ENCODE data around the gene TNS3. TPM values are rescaled to one million over a fixed set of nuclear protein-coding genes. Genes with fewer than 3 reads are reported as not detected.

The TNS3 gene
- polyA plus RNA-seq, 1 donor from 2014 or later: 12.5 TPM

DNA sequence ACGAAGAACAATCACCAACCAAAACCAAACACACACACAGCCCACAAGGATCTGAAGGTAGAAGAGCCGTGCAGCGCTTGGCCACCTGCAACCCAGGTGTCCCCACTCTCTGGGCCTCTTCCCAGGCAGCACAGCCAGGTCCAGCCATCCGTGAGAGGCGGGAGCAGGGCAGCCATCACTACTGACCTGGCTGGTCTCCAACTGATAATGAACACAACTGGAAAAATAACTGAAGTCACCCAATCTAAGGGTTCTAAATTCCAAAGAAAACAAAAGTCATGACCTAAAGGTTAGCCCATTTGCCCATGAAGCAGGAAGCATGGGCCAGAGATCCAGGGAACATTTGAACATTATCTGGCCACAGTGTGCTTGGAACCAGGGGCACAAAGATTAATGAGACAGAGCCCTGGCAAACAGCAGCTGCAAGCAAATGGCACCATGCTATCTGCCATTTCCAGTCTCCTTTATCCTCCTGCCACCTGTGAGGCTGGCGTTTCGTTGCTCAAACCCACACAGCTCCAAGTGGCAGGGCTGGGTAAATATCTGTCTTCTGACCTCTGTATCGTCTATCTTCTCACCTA lies 207.9 kb downstream of the TNS3 start:
- Mint-ChIP-seq H3K27ac (peak overlapping the region in 1 of 3 donors; percentile 91), H3K4me1 (peaks cover 0 to 2% (median 0%) of the 10 kb centered on the region in 3 donors), H3K36me3 (peaks cover 6% of the 10 kb centered on the region), H3K4me3 (no peak overlapping the region), H3K27me3 (no peaks in the 10 kb centered on the region), H3K9me3 (no peaks in the 10 kb centered on the region)

DNA sequence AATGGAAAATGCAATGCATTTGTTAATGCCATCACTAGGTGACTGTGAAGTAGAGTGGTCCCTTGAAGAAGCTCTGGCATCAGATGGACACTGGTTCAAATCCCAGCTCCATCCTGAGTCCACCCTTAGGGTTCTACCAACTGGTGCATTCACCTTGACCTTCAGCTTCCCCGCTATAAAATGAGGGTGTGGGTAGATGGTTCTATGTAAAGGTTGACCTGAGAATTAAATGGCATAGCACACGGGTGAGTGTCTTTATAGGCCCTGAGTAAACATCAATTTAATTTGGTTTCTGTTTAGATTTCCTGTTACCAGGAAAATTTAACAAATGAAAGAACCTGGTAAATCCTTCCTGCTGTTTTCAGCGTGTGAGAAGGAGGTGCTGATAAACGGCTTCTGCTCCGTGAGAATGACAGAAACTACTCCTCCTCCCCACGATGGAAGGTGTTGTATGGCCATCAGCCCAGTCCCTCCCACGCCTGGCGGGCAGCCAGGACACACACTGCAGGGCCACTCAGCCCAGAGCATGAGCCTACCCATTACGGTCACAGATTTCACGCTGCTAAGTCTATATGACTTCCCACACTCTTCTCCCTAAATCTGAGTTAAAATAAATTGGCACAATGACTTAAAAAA lies 210.1 kb downstream of the TNS3 start:
- Mint-ChIP-seq H3K9me3 (no peaks in the 10 kb centered on the region), H3K27ac (peak overlapping the region in 1 of 3 donors; percentile 51), H3K27me3 (no peaks in the 10 kb centered on the region), H3K4me3 (no peak overlapping the region), H3K4me1 (peaks cover 0 to 5% (median 2%) of the 10 kb centered on the region in 3 donors), H3K36me3 (peaks cover 9% of the 10 kb centered on the region)

DNA sequence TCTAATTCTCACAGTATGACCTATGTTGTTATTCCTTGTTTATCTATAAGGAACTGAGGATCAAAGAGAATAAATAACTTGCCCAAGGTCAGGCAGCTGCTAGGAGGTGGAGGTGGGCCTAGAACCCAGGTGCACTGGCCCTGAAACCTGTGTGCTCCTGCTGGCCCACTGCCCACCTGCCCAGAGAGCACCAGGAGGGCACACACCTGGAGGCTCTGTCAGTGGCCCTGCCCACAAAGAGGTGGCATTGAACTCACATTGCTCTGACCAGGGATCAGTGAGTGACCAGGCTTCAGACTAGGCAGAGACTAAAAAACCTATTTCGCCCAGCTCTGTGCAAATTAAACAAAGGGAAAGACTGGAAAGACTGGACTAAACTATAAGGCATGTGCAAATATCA lies 210.6 kb downstream of the TNS3 start:
- H3K9me3 Mint-ChIP-seq: no peaks in the 10 kb centered on the region
- no peak overlapping the region for H3K4me3 Mint-ChIP-seq
- H3K4me1 Mint-ChIP-seq: peaks cover 0 to 5% (median 0%) of the 10 kb centered on the region in 3 donors
- H3K27ac Mint-ChIP-seq: no peak overlapping the region
- peaks cover 9% of the 10 kb centered on the region for H3K36me3 Mint-ChIP-seq
- H3K27me3 Mint-ChIP-seq: no peaks in the 10 kb centered on the region

DNA sequence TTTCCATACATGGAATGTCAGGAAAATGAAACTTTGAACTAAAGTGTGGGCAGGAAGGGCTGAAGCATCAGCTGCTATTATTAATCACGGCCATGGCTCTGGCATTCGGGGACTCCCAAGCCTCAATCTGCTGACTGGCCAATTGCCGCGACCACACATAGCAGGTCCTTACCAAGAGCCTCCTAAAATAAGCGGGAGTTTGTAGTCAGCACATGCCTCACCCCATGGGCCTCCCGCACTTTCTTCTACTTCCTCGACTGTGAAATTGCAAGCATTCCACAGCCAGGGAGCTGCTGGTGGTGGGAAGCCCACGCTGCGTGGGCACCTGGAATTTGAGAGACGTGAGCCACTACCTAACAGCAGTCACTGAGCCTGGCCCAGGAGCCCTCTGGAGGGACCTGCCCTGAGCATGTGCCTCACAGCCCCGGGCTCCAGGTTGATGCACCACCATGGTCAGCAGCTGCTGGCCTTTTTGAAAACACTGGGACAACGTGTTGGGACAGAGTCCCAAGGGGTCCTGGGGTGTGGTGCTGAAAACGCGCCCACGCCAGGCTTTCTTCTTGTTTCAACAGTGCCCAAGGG lies 211.4 kb downstream of the TNS3 start:
- Mint-ChIP-seq H3K27me3 (no peaks in the 10 kb centered on the region), H3K4me1 (peaks cover 0 to 5% (median 0%) of the 10 kb centered on the region in 3 donors), H3K27ac (no peak overlapping the region), H3K4me3 (no peak overlapping the region), H3K9me3 (no peaks in the 10 kb centered on the region), H3K36me3 (peaks cover 9% of the 10 kb centered on the region)

DNA sequence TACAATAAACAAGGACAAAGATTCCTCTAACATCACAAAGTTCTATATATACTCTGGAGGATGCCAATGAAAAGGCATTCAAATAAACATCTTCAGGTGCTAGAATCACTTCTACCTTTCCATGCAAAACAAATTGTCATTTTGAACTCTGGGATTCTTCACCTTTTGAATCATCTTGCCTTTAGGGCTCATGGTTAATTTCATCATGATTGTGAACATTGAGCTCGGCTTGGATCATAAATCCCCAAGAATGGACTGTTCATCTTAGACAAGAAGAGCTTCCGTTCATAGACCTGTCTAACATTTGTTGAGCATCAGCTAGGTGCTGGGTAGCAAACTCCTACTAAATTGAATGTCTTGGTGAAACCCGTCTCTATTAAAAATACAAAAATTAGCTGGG lies 212.2 kb downstream of the TNS3 start:
- Mint-ChIP-seq H3K27ac (no peak overlapping the region), H3K36me3 (peaks cover 9% of the 10 kb centered on the region)

DNA sequence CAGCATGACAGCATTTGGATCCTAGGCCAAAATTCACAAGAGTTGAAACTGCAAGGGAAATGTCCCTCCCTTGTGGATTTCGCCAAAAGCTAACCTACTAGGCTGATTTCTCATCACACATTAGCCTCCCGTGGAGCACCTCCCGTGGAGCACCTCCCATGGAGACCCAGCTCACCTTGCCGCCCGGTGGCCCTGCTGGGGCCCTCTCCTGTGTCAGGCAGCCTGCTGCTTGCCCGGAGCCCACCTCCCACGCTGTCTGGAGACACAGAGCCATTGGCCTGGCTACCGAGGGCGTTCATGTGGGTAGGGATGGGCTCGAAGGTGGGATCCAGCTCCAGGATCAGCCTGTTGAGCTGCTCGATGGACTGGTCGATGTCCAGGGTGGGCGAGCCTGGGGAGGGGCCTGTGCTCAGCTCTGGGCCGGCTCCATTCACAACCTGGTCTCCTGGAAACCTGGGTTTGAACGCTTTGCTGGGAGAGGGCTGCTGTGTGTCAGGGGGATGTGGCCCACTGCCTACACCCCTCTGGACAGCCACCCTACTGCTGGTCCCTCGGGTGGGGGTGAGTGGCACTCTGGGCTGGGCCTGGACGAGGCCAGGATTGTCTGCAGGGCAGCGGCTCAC lies 213.6 kb downstream of the TNS3 start:
- Mint-ChIP-seq H3K27ac (no peak overlapping the region), H3K4me1 (peaks cover 0 to 5% (median 0%) of the 10 kb centered on the region in 3 donors), H3K36me3 (peaks cover 11% of the 10 kb centered on the region), H3K27me3 (no peaks in the 10 kb centered on the region), H3K9me3 (no peaks in the 10 kb centered on the region), H3K4me3 (no peak overlapping the region)

More for the DNA sequence above, 212.2 kb downstream of the TNS3 start:
- H3K9me3 Mint-ChIP-seq: no peaks in the 10 kb centered on the region
- peaks cover 0 to 5% (median 0%) of the 10 kb centered on the region in 3 donors for H3K4me1 Mint-ChIP-seq
- no peak overlapping the region for H3K4me3 Mint-ChIP-seq
- H3K27me3 Mint-ChIP-seq: no peaks in the 10 kb centered on the region

DNA sequence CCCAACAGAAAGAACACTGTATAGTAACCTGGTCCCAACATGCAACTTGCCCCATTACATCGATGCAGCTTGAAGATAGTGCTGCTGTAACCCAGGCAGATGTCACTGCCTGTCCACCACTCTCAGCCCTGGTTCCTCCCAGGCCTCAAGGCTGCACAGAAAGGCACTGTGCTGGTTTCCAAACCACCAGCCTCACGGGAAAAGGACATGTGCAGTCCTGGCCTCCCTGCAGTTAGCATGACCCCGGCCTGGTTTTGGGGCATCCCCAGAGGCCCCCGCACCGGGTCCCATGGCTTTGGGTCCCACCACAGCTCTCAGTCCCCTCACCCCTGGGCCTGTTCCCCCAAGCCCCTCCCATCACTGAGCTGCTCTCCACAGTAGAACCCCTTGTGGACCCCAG lies 214.5 kb downstream of the TNS3 start:
- Mint-ChIP-seq H3K27ac (peak overlapping the region in 2 of 3 donors; percentile 39 to 45), H3K9me3 (no peaks in the 10 kb centered on the region), H3K27me3 (no peaks in the 10 kb centered on the region), H3K4me1 (peaks cover 0 to 5% (median 0%) of the 10 kb centered on the region in 3 donors), H3K4me3 (peak overlapping the region in 2 of 4 donors; percentile 9 to 71), H3K36me3 (peaks cover 11% of the 10 kb centered on the region)

DNA sequence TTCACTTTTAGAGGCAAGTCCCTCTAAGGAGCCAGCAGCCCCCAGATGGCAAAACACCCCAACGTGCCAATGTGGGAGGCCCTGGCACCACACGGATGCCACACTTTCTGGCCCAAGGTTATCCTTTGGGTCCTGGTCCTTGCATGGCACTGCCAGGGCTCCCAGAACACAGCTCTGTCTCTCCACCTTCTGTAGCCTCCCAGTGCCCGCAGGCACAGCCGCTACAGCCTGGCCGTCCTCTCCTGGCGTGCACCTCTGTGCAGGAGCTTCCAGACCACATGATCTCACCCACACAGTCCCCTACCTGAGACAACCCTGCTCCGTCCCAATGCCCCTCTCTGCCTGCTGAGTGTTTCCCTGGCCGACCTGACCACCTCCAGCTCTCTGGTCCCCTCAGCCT lies 215.0 kb downstream of the TNS3 start:
- Mint-ChIP-seq H3K36me3 (peaks cover 9% of the 10 kb centered on the region), H3K27ac (peak overlapping the region in 2 of 3 donors; percentile 39 to 45), H3K4me3 (peak overlapping the region in 2 of 4 donors; percentile 9 to 71), H3K27me3 (no peaks in the 10 kb centered on the region), H3K4me1 (peaks cover 0 to 5% (median 0%) of the 10 kb centered on the region in 3 donors), H3K9me3 (no peaks in the 10 kb centered on the region)

DNA sequence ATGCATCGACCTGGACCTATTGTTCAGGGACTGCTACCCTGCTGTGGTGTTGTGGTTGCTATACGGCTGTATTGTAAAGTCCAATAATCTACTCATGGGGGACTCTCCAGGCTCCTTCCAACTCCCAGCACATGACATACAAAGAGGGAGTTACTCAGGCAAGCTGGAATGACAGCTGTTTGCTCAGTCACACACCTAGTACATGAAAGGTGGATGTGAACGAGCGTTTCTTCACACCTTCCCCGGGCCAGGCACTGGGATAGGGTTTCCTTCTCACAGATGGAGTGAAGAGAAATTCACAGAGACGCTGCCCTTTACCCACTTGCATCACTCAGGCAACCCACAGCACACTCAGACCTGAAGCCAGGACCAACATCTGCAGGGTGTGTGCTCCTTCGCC lies 215.7 kb downstream of the TNS3 start:
- Mint-ChIP-seq H3K9me3 (no peaks in the 10 kb centered on the region), H3K4me3 (no peak overlapping the region), H3K27me3 (no peaks in the 10 kb centered on the region), H3K36me3 (peaks cover 9% of the 10 kb centered on the region), H3K27ac (no peak overlapping the region), H3K4me1 (peaks cover 0 to 5% (median 0%) of the 10 kb centered on the region in 3 donors)

DNA sequence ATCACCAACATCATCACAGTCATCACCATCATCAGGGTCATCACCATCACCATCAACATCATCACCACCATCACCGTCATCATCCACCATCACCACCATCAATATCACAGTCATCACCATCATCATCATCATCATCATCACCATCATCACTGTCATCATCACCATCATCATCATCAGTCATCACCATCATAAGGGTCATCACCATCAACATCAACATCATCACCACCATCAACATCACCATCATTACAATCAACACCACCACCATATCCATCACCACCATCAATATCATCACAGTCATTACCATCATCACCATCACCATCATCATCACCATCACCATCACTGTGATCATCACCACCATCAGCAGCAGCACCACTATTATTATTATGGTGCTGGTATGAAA lies 218.9 kb downstream of the TNS3 start:
- Mint-ChIP-seq H3K9me3 (no peaks in the 10 kb centered on the region), H3K36me3 (peaks cover 7% of the 10 kb centered on the region), H3K4me3 (no peak overlapping the region), H3K27ac (no peak overlapping the region), H3K4me1 (peaks cover 0 to 5% (median 0%) of the 10 kb centered on the region in 3 donors), H3K27me3 (no peaks in the 10 kb centered on the region)

DNA sequence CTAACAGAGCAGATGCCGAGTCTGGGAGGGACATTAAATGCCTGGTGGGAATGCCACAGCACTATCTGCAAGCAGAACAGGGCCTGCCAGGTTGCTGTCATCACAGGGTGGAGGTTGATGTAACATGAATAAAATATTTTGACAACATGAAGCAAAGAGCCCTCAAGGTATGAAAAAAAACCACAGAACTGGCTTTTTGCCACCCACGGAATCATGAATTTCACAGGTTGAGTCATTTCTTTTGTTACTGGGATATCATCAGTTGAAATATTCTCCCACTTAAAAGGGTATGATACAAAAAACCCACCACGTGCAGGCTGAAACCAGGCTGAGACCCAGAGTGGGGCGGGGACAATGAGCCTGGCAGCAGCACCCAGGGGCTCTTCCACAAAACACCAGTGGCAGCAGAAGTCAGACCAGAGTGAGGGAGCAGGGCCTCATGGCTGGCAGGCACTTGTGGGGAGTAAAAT lies 220.1 kb downstream of the TNS3 start:
- no peaks in the 10 kb centered on the region for H3K9me3 Mint-ChIP-seq
- no peaks in the 10 kb centered on the region for H3K4me1 Mint-ChIP-seq
- H3K4me3 Mint-ChIP-seq: no peak overlapping the region
- no peaks in the 10 kb centered on the region for H3K27me3 Mint-ChIP-seq
- H3K36me3 Mint-ChIP-seq: peaks cover 4% of the 10 kb centered on the region
- no peak overlapping the region for H3K27ac Mint-ChIP-seq

DNA sequence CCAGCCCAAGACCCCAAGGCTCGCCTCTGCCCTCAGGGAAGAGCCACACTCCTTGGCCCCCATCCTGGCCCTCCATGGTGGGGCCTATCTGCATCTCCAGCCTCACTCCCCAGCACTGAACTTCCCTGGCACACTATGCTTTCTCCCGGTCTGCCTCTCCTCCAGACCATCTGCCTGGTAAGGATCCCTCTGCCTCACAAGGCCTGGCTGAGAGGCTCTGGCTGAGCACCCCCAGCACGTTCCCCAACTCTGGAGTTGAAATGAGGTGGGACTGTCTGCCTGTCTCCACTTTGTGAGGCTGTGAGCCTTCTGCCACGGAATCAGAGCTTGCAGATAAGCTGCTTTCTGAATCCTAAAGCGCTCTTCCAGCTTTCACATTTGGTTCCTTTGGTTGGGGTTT lies 220.7 kb downstream of the TNS3 start:
- no peak overlapping the region for H3K27ac Mint-ChIP-seq
- peaks cover 4% of the 10 kb centered on the region for H3K36me3 Mint-ChIP-seq
- no peaks in the 10 kb centered on the region for H3K9me3 Mint-ChIP-seq
- no peaks in the 10 kb centered on the region for H3K4me1 Mint-ChIP-seq
- no peaks in the 10 kb centered on the region for H3K27me3 Mint-ChIP-seq
- H3K4me3 Mint-ChIP-seq: no peak overlapping the region

DNA sequence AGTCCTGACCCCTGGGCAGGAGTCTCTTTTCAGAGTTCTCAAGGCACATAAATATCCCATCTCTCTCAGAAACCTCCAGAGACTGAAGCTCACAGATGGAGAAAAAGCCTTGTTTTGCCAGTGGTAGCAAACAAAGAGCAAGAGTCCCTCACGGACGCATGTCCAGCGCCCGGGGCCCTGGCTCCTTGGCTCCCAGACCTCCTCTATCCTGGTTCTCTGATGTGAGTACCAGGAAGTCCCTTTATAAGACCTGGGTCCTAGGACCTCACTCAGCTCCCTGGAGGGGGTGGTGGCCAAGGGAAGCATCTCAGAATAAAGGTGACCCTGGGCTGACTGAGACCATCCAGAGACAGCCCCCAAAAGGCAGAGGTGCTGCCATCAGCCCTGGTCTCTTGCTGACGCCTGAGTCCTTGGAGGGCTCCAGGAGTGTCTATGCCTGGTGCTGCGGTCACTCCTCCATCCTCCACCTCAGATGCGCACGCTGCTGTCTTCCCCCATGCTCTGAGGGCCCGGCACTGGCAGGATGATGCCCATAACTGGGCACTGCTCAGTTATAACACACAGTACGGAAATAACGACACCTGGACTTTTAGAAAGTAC lies 221.5 kb downstream of the TNS3 start:
- Mint-ChIP-seq H3K27ac (no peak overlapping the region), H3K9me3 (no peaks in the 10 kb centered on the region), H3K27me3 (no peaks in the 10 kb centered on the region), H3K4me3 (no peak overlapping the region), H3K4me1 (peaks cover 0 to 1% (median 0%) of the 10 kb centered on the region in 3 donors), H3K36me3 (peaks cover 4% of the 10 kb centered on the region)

DNA sequence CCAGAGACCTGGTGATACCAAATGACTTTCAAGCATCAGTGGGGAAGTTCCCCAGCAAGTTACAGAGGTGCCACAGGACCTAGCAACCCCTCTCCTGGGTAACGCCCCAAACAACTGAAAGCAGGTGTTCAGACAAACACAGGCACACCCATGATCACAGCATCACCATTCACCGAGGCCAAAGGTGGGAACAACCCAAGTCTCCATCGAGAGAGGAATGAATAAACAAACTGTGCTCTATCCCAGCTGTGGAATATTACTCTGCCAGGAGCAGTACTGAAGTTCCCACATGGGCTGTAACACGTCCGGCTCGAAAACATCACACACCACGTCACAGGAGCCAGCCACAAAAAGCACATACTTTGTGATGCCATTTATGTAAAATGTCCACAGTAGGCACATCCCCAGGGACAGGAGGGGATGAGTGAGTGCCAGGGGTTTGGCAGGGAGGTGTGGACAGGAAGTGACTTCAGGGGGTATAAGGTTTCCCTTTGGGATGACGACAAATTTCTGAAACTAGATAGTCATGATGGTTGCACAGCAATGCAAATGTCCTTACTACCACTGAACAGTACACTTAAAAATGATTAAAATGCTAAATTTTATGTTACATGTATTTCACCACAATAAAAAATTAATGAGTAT lies 222.8 kb downstream of the TNS3 start:
- H3K4me3 Mint-ChIP-seq: no peak overlapping the region
- peaks cover 0 to 1% (median 0%) of the 10 kb centered on the region in 3 donors for H3K4me1 Mint-ChIP-seq
- no peaks in the 10 kb centered on the region for H3K27me3 Mint-ChIP-seq
- no peaks in the 10 kb centered on the region for H3K9me3 Mint-ChIP-seq
- peaks cover 4% of the 10 kb centered on the region for H3K36me3 Mint-ChIP-seq
- no peak overlapping the region for H3K27ac Mint-ChIP-seq

Data from IgD-negative memory B cell (primary cell).